ENCODE results near the gene GCNT1. TPM values are rescaled to one million over a fixed set of nuclear protein-coding genes. Genes with fewer than 3 reads are reported as not detected.

Gene GCNT1
- total RNA-seq (2014; rRNA removed; shearing (Covaris generic)) (10.8 and 18.2 TPM in 2 replicates), total RNA-seq (2022) (29.5 and 38.4 TPM in 2 replicates), Bru-seq, nascent RNA (percentile 83 among the genes with signal in this experiment), BruChase-seq, experiment 1, labeled RNA remaining after a 6-hour chase (percentile 84 among the genes with signal in this experiment), BruChase-seq, experiment 2, labeled RNA remaining after a 2-hour chase (percentile 84 among the genes with signal in this experiment)
- long read RNA-seq, full-length matches to known transcripts: 33 of 53 reads
- long read RNA-seq, partial matches to known transcripts: 1 of 53 reads
- long read RNA-seq, other reads (novel, unspliced or antisense): 19 of 53 reads

DNA sequence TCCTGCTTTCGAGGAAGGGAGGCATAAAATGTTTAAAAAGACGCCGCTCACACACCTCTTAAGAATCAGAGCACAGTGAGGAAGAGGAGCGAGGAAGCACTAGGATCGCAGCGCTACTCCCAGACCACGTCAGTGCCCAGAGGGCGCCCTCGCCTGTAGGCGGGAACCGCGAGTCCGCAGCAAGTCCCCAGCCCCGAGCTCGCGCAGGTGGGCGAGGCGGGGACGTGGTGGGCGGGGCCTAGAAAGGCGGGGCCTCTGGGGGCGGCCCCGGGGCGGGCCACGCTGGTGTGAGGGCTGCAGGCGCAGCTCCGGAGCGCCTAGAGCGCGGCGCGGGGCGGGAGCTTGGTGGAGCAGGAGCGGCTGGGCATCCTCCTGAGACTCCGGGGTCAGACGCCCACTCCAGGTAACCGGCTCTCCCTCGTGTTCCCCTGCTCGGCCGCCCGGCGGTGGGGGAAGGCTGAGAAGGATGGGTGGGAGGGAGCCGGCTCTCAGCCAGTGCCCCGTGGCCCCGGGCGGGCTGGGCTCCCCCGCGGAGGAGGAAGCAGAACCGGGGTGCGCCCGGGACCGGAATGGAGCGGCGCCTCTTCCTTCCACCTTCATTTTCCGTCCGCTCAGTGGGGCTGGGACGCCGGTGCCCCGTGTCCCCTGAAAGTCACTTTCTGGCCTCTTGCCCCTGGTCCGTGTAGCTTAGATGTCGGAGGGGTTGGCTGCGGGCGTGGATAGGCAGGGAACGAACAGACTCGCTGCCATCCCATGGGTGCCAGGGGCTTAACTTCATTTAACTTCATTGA is at the start of gene GCNT1:
Gene GCNT1 (plus strand): TSS at position 280 of the 791 bp plus-strand sequence. CDS start 43,200 bp downstream, outside the sequence.
- Histone ChIP-seq H3K4me1 (ENCODE audit: insufficient read depth, low read length, poor library complexity, severe bottlenecking) (peaks cover 52% of the 10 kb centered on the region), H3K9me3 (ENCODE audit: low read length) (no peaks in the 10 kb centered on the region), H4K20me1 (ENCODE audit: insufficient read depth, low read length) (no peaks in the 10 kb centered on the region), H2AFZ (ENCODE audit: low read length) (peak within 1 kb of the TSS; percentile 42; the same call in 1 of the 2 replicates), H3K4me3 (ENCODE audit: low read depth, low read length, poor library complexity, severe bottlenecking) (peak within 1 kb of the TSS; percentile 85), H3K79me2 (ENCODE audit: insufficient read depth, low read depth, low read length) (peaks cover 48% of the 10 kb centered on the region), H3K27ac (ENCODE audit: low read depth, low read length, poor library complexity, severe bottlenecking) (peak within 1 kb of the TSS; percentile 92), H3K9me2 (ENCODE audit: insufficient read depth, low read length) (no peaks in the 10 kb centered on the region), H3K36me3 (ENCODE audit: insufficient read depth, low read length) (peaks cover 9% of the 10 kb centered on the region; the same call in 1 of the 2 replicates), H3K4me2 (ENCODE audit: low read length) (peak within 1 kb of the TSS; percentile 97)
- ChIA-PET CTCF (ENCODE audit: unreplicated experiment) (interaction anchor here (0.9 kb wide), 1 partner anchor 125 kb away, joined by 5 read pairs; no protein-coding TSS in a partner anchor), POLR2A (interaction anchor here (0.5 to 5.5 kb wide), 6 partner anchors 9 to 313 kb away, joined by 3 to 84 read pairs (median 4); no protein-coding TSS in a partner anchor)
- no peak for TF ChIP-seq EZH2phosphoT487 (IDR thresholded peaks at IDR 0.05; ENCODE audit: borderline replicate concordance, low read depth, low read length)
- TF ChIP-seq CTCF (conservative IDR thresholded peaks at IDR 0.05; ENCODE audit: low read length): peak; percentile 82
- intact Hi-C loops (cut with micrococcal nuclease; ENCODE audit: unreplicated experiment): loop anchor here (1.0 to 2.0 kb wide), 3 partner anchors 14 to 199 kb away; no protein-coding TSS in a partner anchor
- DNase-seq (ENCODE audit: low spot score): peak; percentile 95
- no TSS peak for BruUV-seq (replicated peaks)

GRCh38 chr9:76412638-76413037 is 46.3 kb upstream of the GCNT1 start:
- CTCF ChIA-PET (ENCODE audit: unreplicated experiment): no interaction called here
- Histone ChIP-seq H3K9me3 (ENCODE audit: low read length) (peaks cover 17% of the 10 kb centered on the region), H2AFZ (ENCODE audit: low read length) (peak overlapping the region; percentile 15; the same call in 1 of the 2 replicates), H3K4me3 (ENCODE audit: low read depth, low read length, poor library complexity, severe bottlenecking) (no peak overlapping the region), H4K20me1 (ENCODE audit: insufficient read depth, low read length) (no peaks in the 10 kb centered on the region), H3K4me2 (ENCODE audit: low read length) (no peak overlapping the region), H3K4me1 (ENCODE audit: insufficient read depth, low read length, poor library complexity, severe bottlenecking) (peaks cover 36% of the 10 kb centered on the region), H3K36me3 (ENCODE audit: insufficient read depth, low read length) (peaks cover 6% of the 10 kb centered on the region; the same call in 1 of the 2 replicates), H3K27ac (ENCODE audit: low read depth, low read length, poor library complexity, severe bottlenecking) (no peak overlapping the region), H3K9me2 (ENCODE audit: insufficient read depth, low read length) (no peaks in the 10 kb centered on the region), H3K79me2 (ENCODE audit: insufficient read depth, low read depth, low read length) (no peaks in the 10 kb centered on the region)
- POLR2A ChIA-PET: interaction anchor here (0.9 kb wide), 1 partner anchor 8 kb away, joined by 5 read pairs; no protein-coding TSS in a partner anchor
- intact Hi-C loops (cut with micrococcal nuclease; ENCODE audit: unreplicated experiment): loop anchor here (5.0 kb wide), 1 partner anchor 150 kb away; no protein-coding TSS in a partner anchor
- DNase-seq (ENCODE audit: low spot score): no peak
- no TSS peak for BruUV-seq (replicated peaks)
- TF ChIP-seq CTCF (conservative IDR thresholded peaks at IDR 0.05; ENCODE audit: low read length) (no peak), EZH2phosphoT487 (IDR thresholded peaks at IDR 0.05; ENCODE audit: borderline replicate concordance, low read depth, low read length) (no peak)
